ENCODE measurements around the gene HNRNPAB.
"Not testable (repeated sequence)": the region's sequence is repeated elsewhere in the genome, so short reads cannot be mapped to it uniquely, and the experiment has no call there.

The HNRNPAB gene

GRCh38 chr5:178196986-178197385, 7.3 kb upstream of the HNRNPAB start:
- DNase-seq (ENCODE audit: low read depth in 2 of 2): no peak

GRCh38 chr5:178198151-178198550, 6.2 kb upstream of the HNRNPAB start:
- DNase-seq (ENCODE audit: low read depth in 2 of 2): not testable (repeated sequence)

GRCh38 chr5:178198706-178199105, 5.6 kb upstream of the HNRNPAB start:
- no peak for DNase-seq (ENCODE audit: low read depth in 2 of 2)

GRCh38 chr5:178199581-178200434, 4.5 kb upstream of the HNRNPAB start:
- no peak for DNase-seq (ENCODE audit: low read depth in 2 of 2)

- DNase-seq (ENCODE audit: low read depth in 2 of 2): no peak
Observed at GRCh38 chr5:178201221-178201926, 3.0 kb upstream of the HNRNPAB start.

- no peak for DNase-seq (ENCODE audit: low read depth in 2 of 2)
Observed at GRCh38 chr5:178201927-178202235, 2.5 kb upstream of the HNRNPAB start.

- no peak for DNase-seq (ENCODE audit: low read depth in 2 of 2)
Observed at GRCh38 chr5:178202541-178202940, 1.8 kb upstream of the HNRNPAB start.

- DNase-seq (ENCODE audit: low read depth in 2 of 2): no peak
Observed at GRCh38 chr5:178203670-178204181, 607 bp upstream of the HNRNPAB start.

- peak; percentile 43 to 56 for DNase-seq (ENCODE audit: low read depth in 2 of 2)
Observed at GRCh38 chr5:178204935-178205748, 809 bp downstream of the HNRNPAB start.

GRCh38 chr5:178205749-178206047, 1.4 kb downstream of the HNRNPAB start:
- no peak for DNase-seq (ENCODE audit: low read depth in 2 of 2)

GRCh38 chr5:178206166-178207101, 2.1 kb downstream of the HNRNPAB start:
- no peak for DNase-seq (ENCODE audit: low read depth in 2 of 2)

GRCh38 chr5:178207183-178207916, 3.0 kb downstream of the HNRNPAB start:
- DNase-seq (ENCODE audit: low read depth in 2 of 2): no peak

- DNase-seq (ENCODE audit: low read depth in 2 of 2): no peak
Observed at GRCh38 chr5:178207917-178208280, 3.6 kb downstream of the HNRNPAB start.

GRCh38 chr5:178208540-178209227, 4.4 kb downstream of the HNRNPAB start:
- DNase-seq (ENCODE audit: low read depth in 2 of 2): no peak

GRCh38 chr5:178209334-178210072, 5.2 kb downstream of the HNRNPAB start:
- no peak for DNase-seq (ENCODE audit: low read depth in 2 of 2)

- no peak for DNase-seq (ENCODE audit: low read depth in 2 of 2)
Observed at GRCh38 chr5:178210073-178210535, 5.8 kb downstream of the HNRNPAB start.

GRCh38 chr5:178210686-178211085, 6.4 kb downstream of the HNRNPAB start:
- DNase-seq (ENCODE audit: low read depth in 2 of 2): no peak

GRCh38 chr5:178211095-178212048, 7.0 kb downstream of the HNRNPAB start:
- no peak for DNase-seq (ENCODE audit: low read depth in 2 of 2)

Data from activated CD8-positive, alpha-beta memory T cell treated with anti-CD3 and anti-CD28 coated beads for 4 hours (primary cell).